GM23248 (cell line): ENCODE data around the gene PIP5K1C.

ENCODE experiments used
- EZH2 ChIP-seq: fragments of 200-600 bp; sonication (generic); IDR thresholded peaks from 2 replicates; pipeline ENCODE4 v1.6.1; 2018; ENCODE audit warnings: antibody characterized with exemption, mild to moderate bottlenecking; ENCODE audit not compliant: insufficient read depth, poor library complexity, severe bottlenecking
- EZH2phosphoT487 ChIP-seq: fragments of 200-600 bp; sonication (generic); IDR thresholded peaks from 2 replicates; pipeline ENCODE4 v1.6.1; 2018; ENCODE audit warnings: antibody characterized with exemption, moderate library complexity, mild to moderate bottlenecking, low read depth; ENCODE audit not compliant: insufficient read depth

DNA sequence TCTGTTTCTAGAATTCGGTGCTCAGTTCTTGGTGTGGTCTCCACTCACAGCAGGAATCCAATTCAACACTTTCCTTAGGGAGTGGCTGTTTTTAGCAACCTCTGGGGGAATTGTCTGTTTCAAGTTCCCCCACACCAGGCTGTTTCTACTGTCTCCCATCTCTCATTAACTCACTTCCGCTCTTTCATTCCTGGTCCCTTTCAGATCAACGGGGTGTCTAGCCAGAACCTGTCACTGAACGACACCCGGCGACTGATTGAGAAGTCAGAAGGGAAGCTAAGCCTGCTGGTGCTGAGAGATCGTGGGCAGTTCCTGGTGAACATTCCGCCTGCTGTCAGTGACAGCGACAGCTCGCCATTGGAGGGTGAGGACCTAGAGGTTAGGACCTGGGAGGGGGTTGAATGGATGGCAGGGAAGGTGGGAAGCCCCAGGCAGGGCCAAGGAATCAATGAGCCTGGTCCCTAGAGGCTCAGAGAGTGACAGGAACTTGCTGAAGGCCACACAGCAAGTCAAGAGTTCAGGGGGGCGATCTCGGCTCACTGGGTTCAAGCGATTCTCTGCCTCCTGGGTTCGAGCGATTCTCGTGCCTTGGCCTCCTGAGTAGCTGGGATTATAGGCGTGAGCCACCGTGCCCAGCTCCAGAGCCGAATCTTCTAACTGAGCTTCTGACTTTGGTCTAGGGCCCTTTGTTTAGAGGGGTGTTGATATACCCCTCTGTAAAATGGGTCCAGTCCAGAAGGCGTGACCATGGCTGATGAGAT lies 33.5 kb upstream of the PIP5K1C start:
- TF ChIP-seq EZH2 = no peak
- no peak for TF ChIP-seq EZH2phosphoT487
